Measurements from ENCODE around the gene KNCN. TPM values are rescaled to one million over a fixed set of nuclear protein-coding genes. Genes with fewer than 3 reads are reported as not detected.

KNCN gene
- total and polyA plus RNA-seq, 2 donors, result not detected

DNA sequence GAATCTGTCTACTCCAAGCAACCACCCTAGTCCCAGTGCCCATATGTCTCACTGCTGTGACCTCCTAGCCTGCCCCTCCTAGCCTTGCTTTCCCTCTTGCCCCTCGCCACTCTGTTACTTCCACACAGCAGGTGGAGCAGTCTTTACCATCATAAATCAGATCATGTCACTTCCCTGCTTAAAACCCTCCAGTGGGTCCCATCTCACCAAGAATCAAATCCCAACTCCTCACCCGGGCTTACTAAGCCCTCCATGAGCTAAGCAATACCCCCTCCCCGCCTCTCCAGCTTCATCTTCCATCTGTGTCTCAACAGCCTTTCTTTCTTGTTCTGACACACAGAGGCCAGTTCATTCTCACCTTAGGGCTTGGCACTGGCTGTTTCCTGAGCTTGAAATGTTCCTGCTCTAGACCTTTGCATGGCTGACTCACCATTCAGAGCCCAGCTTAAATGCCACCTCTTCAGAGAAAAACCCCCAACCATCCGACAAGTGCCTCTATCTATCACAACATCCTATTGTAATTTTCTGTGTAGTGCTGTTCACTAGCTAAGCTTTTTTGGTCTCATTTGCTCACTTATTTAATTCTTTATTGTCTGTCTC, 22.3 kb downstream of the KNCN start:
- WGBS, result 55% methylated on average over 4 of the region's 4 CpGs
- no peaks in the 10 kb centered on the region for H3K4me1 ChIP-seq (ENCODE audit: insufficient read depth)
- DNase-seq (ENCODE audit: extremely low spot score), result no peak
- H3K4me3 ChIP-seq (ENCODE audit: low read depth, low read length), result no peak overlapping the region
- no peak overlapping the region for H3K27ac ChIP-seq (ENCODE audit: low read depth)
- no peaks in the 10 kb centered on the region for H3K36me3 ChIP-seq (ENCODE audit: insufficient read depth)

DNA sequence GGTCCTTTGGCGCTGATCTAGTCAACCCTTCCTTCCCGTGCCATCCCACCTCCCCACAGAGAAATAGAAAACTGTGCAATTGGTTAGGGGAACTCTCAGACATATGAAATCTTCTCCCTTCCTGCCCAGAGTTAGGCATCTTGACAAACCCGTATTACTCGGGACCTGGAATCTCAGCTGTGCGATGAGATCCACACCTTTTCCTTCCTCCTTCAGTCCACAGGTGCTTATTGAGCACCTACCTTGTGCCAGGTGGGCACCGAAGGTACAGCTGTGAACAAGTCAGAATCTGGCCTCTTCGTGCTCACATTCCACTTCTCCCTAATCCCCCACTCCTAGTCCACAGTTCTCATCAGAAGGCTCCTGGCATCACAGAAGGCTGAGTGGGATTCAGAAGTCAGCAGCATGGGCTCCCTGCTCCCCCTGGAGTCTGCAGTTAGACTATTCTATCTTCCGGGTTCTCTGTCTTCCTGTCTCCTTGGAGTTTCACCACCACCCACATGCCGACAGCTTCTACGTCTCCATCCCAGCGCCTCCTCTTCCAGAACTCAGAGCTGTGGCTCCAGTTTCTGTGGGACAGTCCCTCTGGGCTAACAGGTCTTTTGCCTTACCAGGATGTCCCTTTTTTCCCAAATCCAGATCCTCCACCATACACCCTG, 23.0 kb downstream of the KNCN start:
- Histone ChIP-seq H3K27ac (ENCODE audit: low read depth) (no peak overlapping the region), H3K36me3 (ENCODE audit: insufficient read depth) (no peaks in the 10 kb centered on the region), H3K4me3 (ENCODE audit: low read depth, low read length) (no peak overlapping the region), H3K4me1 (ENCODE audit: insufficient read depth) (no peaks in the 10 kb centered on the region)
- no peak for DNase-seq (ENCODE audit: extremely low spot score)
- WGBS, result 35% methylated on average over 11 of the region's 11 CpGs

DNA sequence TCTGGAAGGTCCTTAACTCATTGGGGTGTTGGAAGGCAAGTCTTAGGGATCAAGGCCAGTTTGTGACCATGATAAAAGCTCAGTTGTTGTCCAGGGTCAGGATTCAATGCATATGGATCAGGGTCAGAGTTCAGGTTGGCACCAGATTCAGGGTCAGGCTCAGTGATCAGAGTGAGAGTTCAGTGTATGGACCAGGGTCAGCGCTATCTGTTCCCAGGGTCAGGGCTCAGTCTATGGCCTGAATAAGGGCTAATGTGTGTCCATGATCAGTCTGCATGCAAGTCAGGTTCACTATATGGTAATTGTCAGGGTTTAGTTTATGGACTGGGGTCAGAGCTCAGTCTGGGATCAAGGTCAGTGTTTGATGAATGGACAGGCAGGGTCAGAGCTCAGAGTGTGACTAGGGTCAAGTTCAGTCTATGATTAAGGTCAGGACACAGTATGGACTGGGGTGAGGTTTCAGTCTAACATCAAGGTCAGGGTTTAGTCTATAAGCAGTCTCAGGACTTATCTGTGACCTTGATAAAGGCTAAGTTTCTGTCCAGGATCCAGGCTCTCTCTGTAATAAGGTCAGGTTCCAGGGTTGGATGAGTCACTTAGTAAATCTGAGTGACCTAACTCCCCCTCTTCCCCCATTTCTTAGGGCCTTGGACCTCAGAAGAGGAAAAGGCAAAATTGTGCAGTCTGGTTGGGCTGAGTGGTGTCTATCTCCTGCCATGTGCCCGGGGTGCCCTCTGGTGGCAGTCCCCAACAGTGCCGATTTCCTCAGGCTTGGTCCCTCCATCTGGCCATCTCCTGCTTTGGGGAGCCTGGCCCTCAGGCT, 23.8 kb downstream of the KNCN start:
- no peak overlapping the region for H3K4me3 ChIP-seq (ENCODE audit: low read depth, low read length)
- H3K4me1 ChIP-seq (ENCODE audit: insufficient read depth), result no peaks in the 10 kb centered on the region
- DNase-seq (ENCODE audit: extremely low spot score), result no peak
- H3K27ac ChIP-seq (ENCODE audit: low read depth), result no peak overlapping the region
- 32% methylated on average over 3 of the region's 3 CpGs for WGBS
- no peaks in the 10 kb centered on the region for H3K36me3 ChIP-seq (ENCODE audit: insufficient read depth)

DNA sequence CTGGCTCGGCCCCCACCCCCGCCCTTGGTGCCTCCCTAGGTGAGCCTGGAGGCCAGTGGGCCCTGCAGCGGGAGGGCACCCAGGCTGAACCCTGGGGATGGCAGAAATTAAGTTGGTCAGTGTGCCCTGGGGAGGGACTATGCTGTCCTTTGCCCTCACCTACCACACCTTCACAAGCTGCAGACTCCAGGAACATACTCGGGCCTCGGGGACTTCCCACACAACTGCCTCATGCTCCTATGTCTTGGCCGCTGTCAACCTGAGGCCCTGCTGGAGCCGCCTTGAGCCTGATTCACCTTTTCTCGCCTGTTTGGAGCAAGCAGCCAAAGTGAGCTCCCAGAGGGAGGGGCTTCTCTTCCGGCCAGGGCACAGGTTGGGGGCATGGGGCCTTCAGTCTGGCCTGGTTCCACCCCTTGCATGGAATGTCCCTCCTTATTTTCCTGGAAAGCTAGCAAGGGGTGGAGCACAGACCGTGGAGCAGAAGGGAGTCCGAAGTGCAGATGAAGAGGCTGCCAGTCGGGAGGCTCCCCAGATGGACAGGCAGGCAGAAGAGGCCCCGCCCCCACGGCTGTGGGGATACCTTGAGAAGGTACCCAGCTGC, 24.7 kb downstream of the KNCN start:
- 44% methylated on average over 14 of the region's 14 CpGs for WGBS
- no peak for DNase-seq (ENCODE audit: extremely low spot score)
- Histone ChIP-seq H3K27ac (ENCODE audit: low read depth) (no peak overlapping the region), H3K36me3 (ENCODE audit: insufficient read depth) (no peaks in the 10 kb centered on the region), H3K4me3 (ENCODE audit: low read depth, low read length) (no peak overlapping the region), H3K4me1 (ENCODE audit: insufficient read depth) (no peaks in the 10 kb centered on the region)

DNA sequence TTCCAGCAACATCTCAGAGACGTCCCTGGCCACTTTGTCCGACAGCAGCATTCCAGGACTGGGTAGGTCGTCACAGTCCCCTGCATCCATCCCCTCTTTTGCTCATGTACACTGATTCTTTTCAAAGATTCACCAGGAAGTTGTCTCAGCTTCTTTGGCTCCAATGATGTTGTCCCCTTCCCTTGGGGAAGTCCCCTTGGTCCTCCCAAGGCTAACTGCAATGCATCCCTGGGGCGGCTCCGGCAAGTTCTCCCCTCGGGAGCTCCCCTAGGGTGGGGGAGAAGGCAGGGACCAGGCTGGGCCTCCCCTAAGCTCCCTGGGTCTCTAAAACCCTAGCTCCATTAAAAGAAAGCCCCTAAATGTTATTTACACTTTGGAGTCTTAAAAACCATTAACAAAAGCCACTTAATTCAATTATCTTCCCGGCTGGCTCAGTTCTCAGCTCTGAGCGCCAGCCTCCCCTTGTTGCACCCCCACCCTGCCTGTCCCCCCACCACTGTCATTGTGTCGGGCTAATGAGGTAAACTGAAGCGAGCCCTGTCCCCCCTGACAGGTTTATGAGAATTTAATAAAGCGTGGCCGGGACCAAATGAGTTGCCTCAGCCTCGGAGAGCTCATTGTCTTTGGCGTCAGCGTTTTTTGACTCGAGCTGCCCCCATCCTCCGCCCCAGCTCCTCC, 25.3 kb downstream of the KNCN start:
- no peaks in the 10 kb centered on the region for H3K4me1 ChIP-seq (ENCODE audit: insufficient read depth)
- no peak for DNase-seq (ENCODE audit: extremely low spot score)
- 44% methylated on average over 17 of the region's 17 CpGs for WGBS
- H3K36me3 ChIP-seq (ENCODE audit: insufficient read depth), result no peaks in the 10 kb centered on the region
- H3K4me3 ChIP-seq (ENCODE audit: low read depth, low read length), result no peak overlapping the region
- H3K27ac ChIP-seq (ENCODE audit: low read depth), result no peak overlapping the region

DNA sequence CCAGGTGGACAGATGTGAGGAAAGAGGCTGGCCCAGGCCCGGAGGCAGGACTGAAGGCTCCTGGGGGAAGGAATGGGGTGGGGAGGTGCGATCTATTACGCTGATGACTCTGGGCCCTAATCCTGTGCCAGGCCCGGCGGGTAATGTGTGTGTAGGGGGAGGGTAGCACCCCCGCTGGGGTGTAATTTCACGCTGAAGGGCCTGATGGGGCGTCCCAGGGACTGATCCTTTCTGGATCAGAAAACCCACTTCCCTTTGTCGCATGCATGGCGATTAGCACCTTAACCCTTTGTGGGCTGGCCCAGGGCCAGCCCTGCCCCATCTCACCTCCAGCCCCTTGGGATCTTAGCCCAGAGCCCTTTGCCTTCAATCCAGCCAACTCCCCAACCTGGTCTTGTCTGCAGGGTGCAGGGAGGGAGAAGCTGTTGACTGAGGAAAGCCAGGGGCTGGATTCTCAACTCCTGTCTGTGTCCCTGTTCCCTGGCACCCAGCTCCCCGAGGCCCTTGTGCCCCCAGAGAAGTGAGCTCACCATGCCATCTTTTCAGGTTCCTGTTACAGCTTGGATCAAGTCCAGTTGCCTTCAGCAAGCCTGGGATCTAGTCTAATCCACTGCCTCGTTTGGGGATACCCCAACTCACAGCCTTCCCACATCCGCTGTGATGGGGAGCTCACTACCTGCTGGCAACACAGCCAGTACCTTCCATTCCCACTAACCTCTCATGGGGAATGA, 26.0 kb downstream of the KNCN start:
- no peaks in the 10 kb centered on the region for H3K36me3 ChIP-seq (ENCODE audit: insufficient read depth)
- H3K27ac ChIP-seq (ENCODE audit: low read depth), result no peak overlapping the region
- no peak for DNase-seq (ENCODE audit: extremely low spot score)
- WGBS, result 53% methylated on average over 13 of the region's 13 CpGs
- H3K4me3 ChIP-seq (ENCODE audit: low read depth, low read length), result no peak overlapping the region
- no peaks in the 10 kb centered on the region for H3K4me1 ChIP-seq (ENCODE audit: insufficient read depth)

DNA sequence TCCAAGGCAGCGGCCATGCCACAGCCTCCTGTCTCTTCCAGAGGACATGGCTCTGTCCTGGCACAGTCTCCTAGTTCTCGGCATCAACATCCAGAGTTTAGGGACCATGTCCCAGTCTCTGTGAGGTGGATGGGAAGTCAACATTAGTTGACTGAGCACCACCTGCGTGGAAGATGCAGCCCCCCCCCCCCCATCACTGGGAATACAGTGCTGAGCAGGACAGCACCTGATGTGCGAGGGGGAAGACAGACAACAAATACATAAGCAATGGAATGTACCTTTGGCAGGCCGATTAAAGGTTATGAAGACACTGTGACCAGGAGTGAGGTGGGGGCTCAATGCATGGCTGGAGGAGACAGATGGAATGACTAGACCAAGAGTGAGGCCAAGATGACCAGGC, 26.6 kb downstream of the KNCN start:
- Histone ChIP-seq H3K36me3 (ENCODE audit: insufficient read depth) (no peaks in the 10 kb centered on the region), H3K4me3 (ENCODE audit: low read depth, low read length) (no peak overlapping the region), H3K27ac (ENCODE audit: low read depth) (no peak overlapping the region), H3K4me1 (ENCODE audit: insufficient read depth) (no peaks in the 10 kb centered on the region)
- WGBS, result 78% methylated on average over 5 of the region's 5 CpGs
- no peak for DNase-seq (ENCODE audit: extremely low spot score)

DNA sequence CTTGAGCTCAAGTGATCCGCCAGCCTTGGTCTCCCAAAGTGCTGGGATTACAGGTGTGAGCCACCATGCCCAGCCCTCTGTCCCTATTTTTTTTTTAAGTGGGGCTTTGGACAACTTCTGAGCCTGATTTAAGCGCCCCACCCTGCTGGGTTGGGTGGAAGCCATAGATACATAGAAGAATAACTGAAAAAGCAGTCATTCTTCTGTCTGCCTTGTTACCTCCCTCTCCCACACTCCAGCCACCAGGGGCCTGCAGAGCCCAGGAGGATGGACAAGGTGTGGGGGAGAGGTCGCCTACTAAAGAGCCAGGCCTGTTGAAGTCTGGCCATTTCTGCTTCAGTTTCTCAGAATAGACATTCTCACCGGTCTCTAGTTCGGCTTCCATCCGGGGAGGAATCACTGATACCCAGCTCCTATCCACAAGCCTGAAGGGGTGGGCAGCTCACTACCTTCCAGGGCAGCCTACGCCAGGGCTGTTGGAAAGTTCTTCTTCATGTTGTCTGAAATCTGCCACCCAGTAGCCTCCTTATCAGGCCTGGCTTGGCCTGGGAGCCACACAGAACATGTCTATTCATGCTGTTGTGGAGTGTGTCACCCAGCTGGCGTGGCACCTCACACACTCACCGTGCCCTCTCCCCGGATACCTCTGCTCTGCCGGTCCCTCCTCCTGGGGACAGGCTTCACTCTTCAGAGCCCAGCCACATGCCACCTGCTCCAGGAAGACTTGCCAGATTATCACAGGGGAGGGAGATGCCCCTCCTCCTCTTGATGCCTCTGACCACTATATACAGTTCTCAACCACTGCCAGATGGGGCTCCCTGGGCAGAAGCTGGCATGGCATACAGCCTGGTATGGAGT, 27.7 kb downstream of the KNCN start:
- Histone ChIP-seq H3K27ac (ENCODE audit: low read depth) (peak overlapping the region; percentile 23), H3K36me3 (ENCODE audit: insufficient read depth) (no peaks in the 10 kb centered on the region), H3K4me3 (ENCODE audit: low read depth, low read length) (no peak overlapping the region), H3K4me1 (ENCODE audit: insufficient read depth) (no peaks in the 10 kb centered on the region)
- no peak for DNase-seq (ENCODE audit: extremely low spot score)
- 79% methylated on average over 11 of the region's 11 CpGs for WGBS

DNA sequence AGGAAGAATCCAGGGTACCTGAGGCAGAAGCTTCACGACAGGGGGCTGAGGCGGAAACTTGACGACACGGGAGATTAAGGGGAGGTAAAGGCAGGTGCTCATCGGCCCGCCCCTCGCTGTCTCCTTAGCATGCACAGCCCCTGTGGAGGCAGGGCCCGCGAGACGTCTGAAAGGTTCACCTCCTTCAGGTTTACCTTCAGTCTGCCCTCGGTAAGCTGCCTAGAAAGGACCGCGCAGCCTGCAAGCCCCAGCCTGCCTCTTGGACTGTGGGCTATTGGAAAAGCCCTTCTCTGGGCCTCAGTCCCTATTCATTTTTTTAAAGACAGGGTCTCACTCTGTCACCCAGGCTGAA, 28.5 kb downstream of the KNCN start:
- Histone ChIP-seq H3K4me1 (ENCODE audit: insufficient read depth) (no peaks in the 10 kb centered on the region), H3K36me3 (ENCODE audit: insufficient read depth) (no peaks in the 10 kb centered on the region), H3K27ac (ENCODE audit: low read depth) (peak overlapping the region; percentile 3), H3K4me3 (ENCODE audit: low read depth, low read length) (no peak overlapping the region)
- whole genome bisulfite sequencing, result 57% methylated on average over 13 of the region's 13 CpGs
- DNase-seq (ENCODE audit: extremely low spot score), result no peak

DNA sequence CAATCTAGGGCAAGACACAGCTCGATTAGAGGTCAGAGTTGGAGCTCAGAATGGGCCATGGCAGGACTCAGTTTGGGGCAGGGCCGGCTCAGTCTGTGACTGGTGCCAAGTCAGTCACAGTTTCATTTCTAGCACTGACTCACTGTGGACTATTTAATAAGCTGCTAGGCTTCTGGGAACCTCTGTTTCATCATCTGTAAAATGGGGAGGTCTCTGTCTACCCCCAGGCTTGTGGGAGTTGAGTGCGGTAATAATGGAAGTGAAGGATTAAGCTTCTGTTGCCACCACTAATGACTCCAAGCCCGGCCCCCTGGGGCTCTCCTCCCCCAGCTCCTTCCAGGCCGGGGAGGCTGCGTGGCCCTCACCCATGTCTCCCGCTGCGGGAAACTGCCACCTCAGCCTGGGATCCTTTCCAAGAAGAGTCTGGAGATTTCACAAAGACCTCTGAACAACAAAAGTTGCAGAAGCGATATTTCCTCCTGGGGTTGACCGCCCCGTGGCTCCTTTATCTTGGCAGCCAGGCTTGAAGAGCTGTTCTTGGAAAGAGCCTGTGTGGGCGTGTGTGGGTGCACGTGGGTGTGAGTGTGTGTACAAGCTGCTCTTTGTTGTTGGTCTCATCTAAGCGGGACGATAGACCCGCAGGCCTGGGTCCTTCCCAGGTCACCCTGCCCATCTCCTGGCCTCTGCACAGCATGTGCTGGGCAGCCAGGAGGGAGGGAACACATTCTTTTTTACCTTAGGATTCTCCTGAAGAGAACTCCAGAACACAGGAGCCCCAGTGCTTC, 29.1 kb downstream of the KNCN start:
- H3K36me3 ChIP-seq (ENCODE audit: insufficient read depth), result no peaks in the 10 kb centered on the region
- H3K4me1 ChIP-seq (ENCODE audit: insufficient read depth), result no peaks in the 10 kb centered on the region
- peak overlapping the region; percentile 3 for H3K27ac ChIP-seq (ENCODE audit: low read depth)
- no peak overlapping the region for H3K4me3 ChIP-seq (ENCODE audit: low read depth, low read length)
- DNase-seq (ENCODE audit: extremely low spot score), result no peak
- WGBS, result 23% methylated on average over 16 of the region's 16 CpGs

DNA sequence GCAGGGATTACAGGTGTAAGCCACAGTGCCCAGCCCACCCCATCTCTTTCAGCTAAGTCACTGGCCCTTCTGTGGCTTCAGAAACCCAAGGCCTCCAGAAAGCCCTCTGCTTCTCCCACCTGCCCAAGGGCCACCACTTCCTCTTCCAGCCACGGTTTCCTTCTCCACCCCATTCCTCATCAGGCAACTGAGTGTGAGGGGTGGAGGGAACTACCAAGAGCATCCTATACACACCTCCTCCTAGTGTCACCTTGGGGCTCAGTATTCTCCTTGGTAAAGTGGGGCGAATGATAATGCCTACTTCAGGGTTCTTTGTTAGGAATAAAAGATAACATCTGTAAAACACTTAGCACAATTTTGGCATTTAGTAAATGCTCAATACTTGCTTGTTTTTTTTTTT, 30.0 kb downstream of the KNCN start:
- 84% methylated on average over 2 of the region's 2 CpGs for WGBS

More for the DNA sequence above, 30.0 kb downstream of the KNCN start:
- no peak for DNase-seq (ENCODE audit: extremely low spot score)
- no peak overlapping the region for H3K4me3 ChIP-seq (ENCODE audit: low read depth, low read length)
- H3K4me1 ChIP-seq (ENCODE audit: insufficient read depth), result no peaks in the 10 kb centered on the region
- H3K27ac ChIP-seq (ENCODE audit: low read depth), result no peak overlapping the region
- H3K36me3 ChIP-seq (ENCODE audit: insufficient read depth), result no peaks in the 10 kb centered on the region

All from urinary bladder (tissue), 4 donors.